GM12891 (cell line): ENCODE results near the gene INSYN1.

Experiments
- PAX5 ChIP-seq: IDR thresholded peaks from 2 replicates; pipeline ENCODE4 v1.6.1; 2011; ENCODE audit warnings: low read length, moderate library complexity, mild to moderate bottlenecking; ENCODE audit not compliant: insufficient read depth, severe bottlenecking
- POLR2A ChIP-seq: IDR thresholded peaks from 2 replicates; pipeline ENCODE4 v1.6.1; 2011; ENCODE audit warnings: low read depth, low read length, control low read depth
- POLR2AphosphoS5 ChIP-seq: IDR thresholded peaks from 2 replicates; pipeline ENCODE4 v1.6.1; 2011; ENCODE audit warnings: low read depth, low read length, control low read depth
- SPI1 ChIP-seq: IDR thresholded peaks from 2 replicates; pipeline ENCODE4 v1.6.1; 2011; ENCODE audit warnings: low read depth, low read length, control low read depth
- TAF1 ChIP-seq: IDR thresholded peaks from 2 replicates; pipeline ENCODE4 v1.6.1; 2011; ENCODE audit warnings: low read depth, low read length, control low read depth

DNA sequence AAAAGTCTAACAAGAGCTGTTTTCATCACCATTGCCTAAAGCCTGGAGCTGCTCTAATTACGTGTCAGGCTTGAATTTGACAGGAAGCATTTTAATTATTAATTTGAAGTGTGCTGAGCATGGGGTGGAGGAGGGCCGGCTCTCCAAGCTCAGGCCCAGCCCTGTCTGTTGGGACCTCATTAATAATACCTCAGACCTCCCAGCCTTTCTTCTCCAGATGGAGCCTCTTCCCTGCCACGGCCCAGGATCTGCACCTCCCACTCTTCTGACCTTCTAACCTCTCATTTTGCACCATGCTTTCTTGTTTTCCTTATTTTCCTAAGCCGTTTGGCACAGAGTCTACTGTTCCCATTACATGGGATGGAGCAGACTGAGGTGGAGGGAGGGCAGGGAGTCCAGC is 30.0 kb downstream of the INSYN1 start:
- TF ChIP-seq TAF1 = no peak
- no peak for TF ChIP-seq SPI1
- TF ChIP-seq POLR2A = no peak
- no peak for TF ChIP-seq POLR2AphosphoS5
- no peak for TF ChIP-seq PAX5
